Lung (tissue), 12 donors: ENCODE data around the gene CCDC136. TPM values are rescaled to one million over a fixed set of nuclear protein-coding genes. Genes with fewer than 3 reads are reported as not detected.

ENCODE experiments used
- ATAC-seq: fragments of 200-7000 bp; cut with Tn5 transposase; one replicate; pipeline ENCODE4 v1.9.1; 2020; ENCODE audit warnings: moderate number of reproducible peaks; ENCODE audit not compliant: insufficient read depth, low FRiP score
- DNase-seq, 3 donors: peaks; one replicate each; pipeline ENCODE4 v3.0.0-alpha.2; 2013 to 2017
- H3K27ac ChIP-seq, 2 donors: one replicate each; pipeline ENCODE4 v1.5.1; 2013; ENCODE audit warnings: mild to moderate bottlenecking in 2 of 2, moderate library complexity in 2 of 2, control low read depth in 1 of 2, inconsistent platforms in 1 of 2, low read depth in 1 of 2, low read length in 1 of 2
- H3K27me3 ChIP-seq, 3 donors: one replicate each; pipeline ENCODE4 v1.5.1; 2013; ENCODE audit warnings: low read length in 2 of 3; ENCODE audit not compliant: control insufficient read depth in 3 of 3, insufficient read depth in 3 of 3
- H3K36me3 ChIP-seq, 4 donors: one replicate each; pipeline ENCODE4 v1.5.1; 2013; ENCODE audit warnings: low read length in 4 of 4, mild to moderate bottlenecking in 1 of 4, moderate library complexity in 1 of 4; ENCODE audit not compliant: control insufficient read depth in 4 of 4, insufficient read depth in 4 of 4
- H3K4me1 ChIP-seq, 5 donors: one replicate each; pipeline ENCODE4 v1.5.1; 2013; ENCODE audit warnings: low read length in 5 of 5, mild to moderate bottlenecking in 2 of 5, moderate library complexity in 1 of 5; ENCODE audit not compliant: control insufficient read depth in 5 of 5, insufficient read depth in 5 of 5
- H3K4me3 ChIP-seq: one replicate; pipeline ENCODE4 v1.5.1; 2013; ENCODE audit warnings: mild to moderate bottlenecking, control low read depth, moderate library complexity
- H3K9ac ChIP-seq, 2 donors: one replicate each; pipeline ENCODE4 v1.5.1; 2013; ENCODE audit warnings: low read length in 2 of 2, control low read depth in 1 of 2; ENCODE audit not compliant: insufficient read depth in 1 of 2
- H3K9me3 ChIP-seq, 4 donors: one replicate each; pipeline ENCODE4 v1.5.1; 2013; ENCODE audit warnings: low read length in 3 of 4, mild to moderate bottlenecking in 1 of 4, moderate library complexity in 1 of 4; ENCODE audit not compliant: control insufficient read depth in 4 of 4, insufficient read depth in 3 of 4
- CTCF ChIP-seq: IDR thresholded peaks from 2 replicates; pipeline ENCODE4 v1.5.1; 2012; ENCODE audit warnings: mild to moderate bottlenecking; ENCODE audit errors: control extremely low read depth, extremely low read depth
- WGBS, 2 donors: extraction: QIAGEN DNeasy Blood & Tissue Kit; methylation state at CpG; one replicate each; pipeline ENCODE4 v1.1.7; 2013; 5-methylcytosine and 5-hydroxymethylcytosine counted together
- polyA plus RNA-seq, 2 donors: library from polyadenylated mRNA; stranded (reverse); fragments of 200-250 nt; gene quantifications; one replicate each; pipeline ENCODE4 v1.2.1, GENCODE V29; 2013
- total RNA-seq, 2 donors: library from RNA; depleted of rRNA in 1 of 2; stranded (reverse); fragments of >200 nt in 1 of 2; gene quantifications; one replicate each; pipeline ENCODE4 v1.2.1, GENCODE V29; 2014 to 2021
- donor health status: control.
- donor health status: control.
- donor health status: Bipolar disorder and iron deficiency.
- donor health status: healthy.
- donor health status: DM: yes; HTN: yes; CAD: no.

CCDC136 gene
- total and polyA plus RNA-seq, 4 donors: 0.70 to 6.4 (median 1.7) TPM

DNA sequence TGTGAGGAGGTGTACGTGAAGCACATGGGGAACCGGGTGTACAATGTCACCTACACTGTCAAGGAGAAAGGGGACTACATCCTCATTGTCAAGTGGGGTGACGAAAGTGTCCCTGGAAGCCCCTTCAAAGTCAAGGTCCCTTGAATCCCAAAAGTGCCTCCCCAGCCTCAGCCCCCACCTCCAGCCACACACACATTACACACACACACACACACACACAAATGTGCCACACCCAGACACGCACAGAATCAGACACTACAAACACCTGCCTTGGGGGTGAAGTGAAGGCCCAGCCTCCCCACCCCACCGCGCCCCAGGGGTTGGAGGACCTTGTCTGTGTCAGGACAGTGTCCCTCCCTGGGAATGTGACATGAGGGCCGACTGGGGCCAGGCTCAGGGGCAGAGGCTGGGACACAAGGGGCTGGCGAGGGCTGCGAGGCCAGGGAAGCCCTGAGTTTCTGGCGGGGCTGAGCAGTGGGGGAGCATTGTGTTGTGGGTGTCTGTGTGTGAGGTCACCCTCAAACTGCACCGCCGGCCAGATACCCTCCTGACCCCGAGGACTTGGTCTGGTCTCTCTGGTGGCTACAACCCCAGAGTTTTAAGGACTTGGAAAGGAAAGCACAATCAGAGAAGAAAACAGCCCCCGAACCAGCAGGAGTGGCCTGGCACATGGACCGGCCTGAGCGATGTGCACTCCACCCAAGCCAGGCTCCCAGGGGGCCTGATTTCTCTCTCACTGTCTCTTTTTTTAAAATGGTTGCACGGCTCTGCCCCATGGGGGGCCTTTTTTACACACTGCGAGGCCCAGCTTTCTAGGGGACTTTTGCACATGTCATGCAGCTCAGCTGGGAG is 66.8 kb downstream of the CCDC136 start:
- WGBS, 2 donors: 80 to 92% methylated on average over 16 to 18 of the region's 18 CpGs
- Histone ChIP-seq H3K4me1 (peaks cover 0 to 8% (median 0%) of the 10 kb centered on the region in 5 donors), H3K27me3 (no peaks in the 10 kb centered on the region), H3K9ac (no peak overlapping the region), H3K4me3 (no peak overlapping the region), H3K27ac (peak overlapping the region in 1 of 2 donors; percentile 49), H3K9me3 (no peaks in the 10 kb centered on the region), H3K36me3 (peaks cover 0 to 15% (median 0%) of the 10 kb centered on the region in 4 donors)
- DNase-seq: no peak
- TF ChIP-seq CTCF: no peak
- ATAC-seq: no peak

- DNase-seq (no peak), ATAC-seq (no peak)
- peaks cover 0 to 11% (median 0%) of the 10 kb centered on the region in 5 donors for H3K4me1 ChIP-seq
- H3K9ac ChIP-seq: no peak overlapping the region
- H3K4me3 ChIP-seq: no peak overlapping the region
- H3K27ac ChIP-seq: peak overlapping the region in 1 of 2 donors; percentile 68
- H3K27me3 ChIP-seq: no peaks in the 10 kb centered on the region
- TF ChIP-seq CTCF: no peak
- no peaks in the 10 kb centered on the region for H3K9me3 ChIP-seq
- WGBS, 2 donors: 69 to 84% methylated on average over 12 of the region's 12 CpGs
- H3K36me3 ChIP-seq: peaks cover 0 to 10% (median 0%) of the 10 kb centered on the region in 4 donors
These were observed 67.7 kb downstream of the CCDC136 start for GRCh38 chr7:128859232-128860157.

GRCh38 chr7:128860158-128861073 is 68.6 kb downstream of the CCDC136 start:
- H3K4me3 ChIP-seq: no peak overlapping the region
- no peaks in the 10 kb centered on the region for H3K9me3 ChIP-seq
- H3K27ac ChIP-seq: peak overlapping the region in 1 of 2 donors; percentile 21
- H3K27me3 ChIP-seq: no peaks in the 10 kb centered on the region
- 50 to 61% methylated on average over 10 of the region's 10 CpGs for WGBS, 2 donors
- H3K9ac ChIP-seq: no peak overlapping the region
- H3K36me3 ChIP-seq: peaks cover 3 to 5% (median 4%) of the 10 kb centered on the region in 4 donors
- no peak for ATAC-seq
- H3K4me1 ChIP-seq: peaks cover 0 to 11% (median 0%) of the 10 kb centered on the region in 5 donors
- no peak for TF ChIP-seq CTCF
- DNase-seq: no peak
